GM12891 (cell line): ENCODE results near the gene KHDRBS2.

Source experiments
- PAX5 ChIP-seq: IDR thresholded peaks from 2 replicates; pipeline ENCODE4 v1.6.1; 2011; ENCODE audit warnings: low read length, moderate library complexity, mild to moderate bottlenecking; ENCODE audit not compliant: insufficient read depth, severe bottlenecking
- POLR2A ChIP-seq: IDR thresholded peaks from 2 replicates; pipeline ENCODE4 v1.6.1; 2011; ENCODE audit warnings: low read depth, low read length, control low read depth
- POLR2AphosphoS5 ChIP-seq: IDR thresholded peaks from 2 replicates; pipeline ENCODE4 v1.6.1; 2011; ENCODE audit warnings: low read depth, low read length, control low read depth
- TAF1 ChIP-seq: IDR thresholded peaks from 2 replicates; pipeline ENCODE4 v1.6.1; 2011; ENCODE audit warnings: low read depth, low read length, control low read depth

- TF ChIP-seq POLR2AphosphoS5 (no peak), PAX5 (no peak), POLR2A (no peak), TAF1 (no peak)
Measured at GRCh38 chr6:61951586-61951985, 334.4 kb downstream of the KHDRBS2 start.
